ENCODE data around the gene NSMCE3.

The NSMCE3 gene

DNA sequence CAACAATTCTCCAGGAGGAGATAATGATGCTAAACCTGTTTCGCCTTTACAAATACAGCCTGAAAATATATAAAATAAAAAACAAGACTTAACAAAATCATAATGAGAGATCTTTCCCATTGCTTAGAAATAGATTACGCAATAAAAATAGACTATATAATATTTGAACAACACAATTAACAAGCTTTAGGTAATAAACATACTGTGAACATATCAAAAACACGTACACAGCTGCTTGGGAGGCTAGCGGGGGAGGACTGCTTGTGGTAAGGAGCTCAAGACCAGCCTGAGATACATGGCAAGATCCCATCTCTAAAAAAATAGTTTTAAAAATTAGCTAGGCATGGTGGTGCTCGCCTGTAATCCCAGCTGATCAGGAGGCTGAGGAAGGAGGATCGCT, 8.7 kb downstream of the NSMCE3 start:
- TF ChIP-seq, protein P1, sequence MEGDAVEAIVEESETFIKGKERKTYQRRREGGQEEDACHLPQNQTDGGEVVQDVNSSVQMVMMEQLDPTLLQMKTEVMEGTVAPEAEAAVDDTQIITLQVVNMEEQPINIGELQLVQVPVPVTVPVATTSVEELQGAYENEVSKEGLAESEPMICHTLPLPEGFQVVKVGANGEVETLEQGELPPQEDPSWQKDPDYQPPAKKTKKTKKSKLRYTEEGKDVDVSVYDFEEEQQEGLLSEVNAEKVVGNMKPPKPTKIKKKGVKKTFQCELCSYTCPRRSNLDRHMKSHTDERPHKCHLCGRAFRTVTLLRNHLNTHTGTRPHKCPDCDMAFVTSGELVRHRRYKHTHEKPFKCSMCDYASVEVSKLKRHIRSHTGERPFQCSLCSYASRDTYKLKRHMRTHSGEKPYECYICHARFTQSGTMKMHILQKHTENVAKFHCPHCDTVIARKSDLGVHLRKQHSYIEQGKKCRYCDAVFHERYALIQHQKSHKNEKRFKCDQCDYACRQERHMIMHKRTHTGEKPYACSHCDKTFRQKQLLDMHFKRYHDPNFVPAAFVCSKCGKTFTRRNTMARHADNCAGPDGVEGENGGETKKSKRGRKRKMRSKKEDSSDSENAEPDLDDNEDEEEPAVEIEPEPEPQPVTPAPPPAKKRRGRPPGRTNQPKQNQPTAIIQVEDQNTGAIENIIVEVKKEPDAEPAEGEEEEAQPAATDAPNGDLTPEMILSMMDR (IDR thresholded peaks at IDR 0.05; ENCODE audit: low read depth, low read length, missing control alignments): no peak
- no peak for DNase-seq (ENCODE audit: low read depth)

DNA sequence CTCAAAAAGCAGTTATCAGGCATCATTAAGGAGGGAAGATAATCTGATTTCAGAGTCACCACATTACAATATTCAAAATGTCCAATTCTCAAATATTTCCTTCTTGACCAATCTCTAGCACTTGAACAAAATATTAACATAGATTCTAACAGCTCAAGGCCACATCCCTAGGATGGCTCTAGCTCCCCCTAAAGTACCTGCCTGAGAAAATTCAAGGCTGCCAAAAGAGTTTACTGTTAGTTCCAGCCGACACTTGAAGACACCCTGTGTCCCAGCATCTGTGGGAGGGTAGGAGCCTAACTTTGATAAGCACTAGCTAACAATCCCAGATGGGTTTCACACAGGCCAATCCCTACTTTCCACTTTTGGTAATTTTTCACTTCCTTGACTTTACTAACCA, 10.4 kb downstream of the NSMCE3 start:
- H3K4me3 ChIP-seq (ENCODE audit: low read depth, low read length): no peak overlapping the region
- TF ChIP-seq, protein P1 (IDR thresholded peaks at IDR 0.05; ENCODE audit: low read depth, low read length, missing control alignments): no peak
- no peak for DNase-seq (ENCODE audit: low read depth)

More for the DNA sequence above, 8.7 kb downstream of the NSMCE3 start:
- H3K4me3 ChIP-seq (ENCODE audit: low read depth, low read length): no peak overlapping the region

DNA sequence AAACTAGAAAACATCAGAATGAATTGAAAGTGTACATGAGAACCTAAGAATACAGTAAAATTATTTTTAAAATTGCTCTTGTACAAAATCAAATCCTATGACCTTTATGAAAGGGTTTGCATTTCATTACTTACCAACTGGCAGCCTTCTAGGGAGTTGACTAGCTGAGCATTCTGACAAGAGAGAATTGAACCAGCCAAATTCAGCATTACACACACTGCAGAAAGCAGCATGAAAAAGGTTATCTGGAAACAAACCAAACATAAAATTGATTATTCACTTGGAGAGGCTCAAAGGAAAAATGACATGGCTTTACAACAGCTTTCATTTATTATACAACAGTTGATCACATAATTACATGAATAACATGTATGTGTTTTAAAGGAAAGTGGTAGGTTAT, 17.4 kb downstream of the NSMCE3 start:
- TF ChIP-seq, protein P1 (IDR thresholded peaks at IDR 0.05; ENCODE audit: low read depth, low read length, missing control alignments): no peak
- DNase-seq (ENCODE audit: low read depth): no peak
- no peak overlapping the region for H3K4me3 ChIP-seq (ENCODE audit: low read depth, low read length)

DNA sequence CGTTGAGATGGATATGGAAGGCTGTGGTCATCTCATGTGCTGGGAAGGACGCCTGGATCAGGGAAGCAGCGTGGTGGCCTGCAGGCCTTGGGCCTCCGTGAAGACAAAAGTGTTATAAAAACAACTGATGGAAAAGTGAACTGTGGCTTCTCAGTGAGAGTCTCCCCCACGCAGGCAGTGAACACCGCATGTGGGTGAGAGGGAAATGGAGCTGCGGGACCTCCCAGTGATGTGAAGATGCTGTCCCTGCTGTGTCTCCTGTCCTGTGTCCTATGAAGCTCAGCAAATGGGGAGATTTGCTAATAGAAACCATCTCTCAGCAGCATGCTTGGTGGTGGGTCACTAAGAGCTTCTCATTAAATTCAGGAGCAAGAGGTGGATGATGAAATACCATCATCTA, 25.1 kb downstream of the NSMCE3 start:
- H3K4me3 ChIP-seq (ENCODE audit: low read depth, low read length): no peak overlapping the region

DNA sequence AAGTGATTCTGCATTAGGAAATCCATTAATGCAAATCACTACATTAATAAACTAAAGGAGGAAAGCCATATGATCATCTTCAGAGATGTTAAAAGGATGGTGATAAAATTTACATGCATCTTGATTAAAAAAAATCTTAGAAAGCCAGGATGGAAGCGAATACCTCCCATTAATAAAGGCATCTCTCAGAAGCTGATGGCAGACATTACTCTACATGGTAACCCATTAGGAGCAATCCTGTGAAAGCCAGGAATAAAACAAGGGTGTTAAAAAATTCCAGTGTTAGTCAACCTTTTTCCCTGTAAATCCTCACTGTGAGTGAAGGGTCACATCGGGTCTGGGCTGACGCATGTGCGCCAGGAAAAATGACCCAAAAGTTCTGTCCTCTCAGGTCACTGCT, 25.5 kb downstream of the NSMCE3 start:
- TF ChIP-seq, protein P1 (IDR thresholded peaks at IDR 0.05; ENCODE audit: low read depth, low read length, missing control alignments): no peak
- no peak overlapping the region for H3K4me3 ChIP-seq (ENCODE audit: low read depth, low read length)
- no peak for DNase-seq (ENCODE audit: low read depth)

More for the DNA sequence above, 25.1 kb downstream of the NSMCE3 start:
- TF ChIP-seq, protein P1 (IDR thresholded peaks at IDR 0.05; ENCODE audit: low read depth, low read length, missing control alignments): no peak
- DNase-seq (ENCODE audit: low read depth): no peak

DNA sequence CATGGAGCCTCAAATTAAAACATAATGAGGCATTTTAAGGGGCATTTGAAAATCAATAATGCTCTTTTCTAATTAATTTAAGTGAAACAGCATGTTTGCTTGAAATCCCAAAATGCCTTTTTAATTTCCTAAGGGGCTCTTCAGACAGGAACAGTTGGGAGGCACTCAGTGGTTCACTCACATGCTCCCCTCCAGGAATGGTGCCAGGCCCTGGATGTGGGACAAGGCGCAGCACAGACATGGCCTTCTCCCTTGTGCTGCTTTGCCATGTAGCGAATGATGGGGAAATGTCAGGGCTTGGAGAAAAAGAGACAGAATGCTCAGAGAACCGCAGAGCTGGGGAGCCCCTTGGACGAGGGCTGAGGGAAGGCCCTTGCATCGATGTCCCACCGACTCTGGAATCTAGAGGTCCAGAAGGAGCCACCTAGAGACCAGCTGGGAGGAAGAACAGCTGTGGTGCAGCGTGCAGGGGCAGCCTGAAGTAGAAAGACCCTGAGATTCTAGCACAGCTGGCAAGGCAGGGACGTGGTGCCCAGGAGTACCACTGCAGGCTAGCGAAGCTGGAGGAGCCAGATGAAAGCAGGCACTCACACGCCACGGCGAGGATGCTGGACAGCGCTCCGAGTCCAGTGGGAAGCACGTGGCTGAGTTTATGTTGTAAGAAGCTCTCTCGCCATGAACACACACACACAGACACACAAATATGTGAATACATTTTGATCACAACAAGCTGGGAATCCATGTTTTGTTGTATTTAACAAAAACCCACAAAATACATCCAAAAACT, 27.0 kb downstream of the NSMCE3 start:
- TF ChIP-seq, protein P1 (IDR thresholded peaks at IDR 0.05; ENCODE audit: low read depth, low read length, missing control alignments): no peak
- H3K4me3 ChIP-seq (ENCODE audit: low read depth, low read length): no peak overlapping the region
- DNase-seq (ENCODE audit: low read depth): no peak

DNA sequence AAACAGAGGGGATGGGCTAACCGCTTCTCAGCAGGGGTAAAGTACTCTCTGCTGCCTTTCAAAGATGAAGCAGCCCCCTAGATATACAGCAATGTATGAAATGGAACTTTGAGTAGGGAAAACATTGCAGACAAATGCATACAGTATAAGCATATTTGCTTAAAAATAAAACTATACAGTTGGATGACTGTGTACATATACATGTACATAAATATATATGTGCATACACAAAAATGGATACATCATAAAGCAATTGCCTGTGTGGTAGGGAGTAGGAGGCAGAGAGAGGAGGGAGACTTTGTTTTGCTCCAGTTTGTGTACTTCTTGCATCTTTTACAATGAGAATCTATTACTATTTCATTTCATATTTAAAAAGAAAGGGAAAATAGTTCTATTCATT, 28.4 kb downstream of the NSMCE3 start:
- no peak overlapping the region for H3K4me3 ChIP-seq (ENCODE audit: low read depth, low read length)
- no peak for DNase-seq (ENCODE audit: low read depth)
- TF ChIP-seq, protein P1 (IDR thresholded peaks at IDR 0.05; ENCODE audit: low read depth, low read length, missing control alignments): no peak

All from GM12864 (cell line).